SH-SY5Y (cell line): ENCODE measurements around the gene FAM168A.

ENCODE experiments used
- GATA2 ChIP-seq: IDR thresholded peaks from 2 replicates; pipeline ENCODE4 v1.6.1; 2011; ENCODE audit warnings: mild to moderate bottlenecking, low read depth, low read length
- GATA3 ChIP-seq: IDR thresholded peaks from 2 replicates; pipeline ENCODE4 v1.6.1; 2011; ENCODE audit warnings: low read depth, mild to moderate bottlenecking, low read length, moderate library complexity

Gene FAM168A

GRCh38 chr11:73464347-73464746 lies 133.6 kb downstream of the FAM168A start:
- no peak for TF ChIP-seq GATA2
- TF ChIP-seq GATA3 = no peak

GRCh38 chr11:73463359-73463758 lies 134.6 kb downstream of the FAM168A start:
- no peak for TF ChIP-seq GATA2
- TF ChIP-seq GATA3 = no peak

GRCh38 chr11:73461964-73462363 lies 135.9 kb downstream of the FAM168A start:
- no peak for TF ChIP-seq GATA2
- TF ChIP-seq GATA3 = no peak

- no peak for TF ChIP-seq GATA2
- TF ChIP-seq GATA3 = no peak
These were observed 136.5 kb downstream of the FAM168A start for GRCh38 chr11:73461335-73461840.

- no peak for TF ChIP-seq GATA2
- no peak for TF ChIP-seq GATA3
These were observed 139.7 kb downstream of the FAM168A start for GRCh38 chr11:73458201-73458600.

GRCh38 chr11:73454987-73455386 lies 142.9 kb downstream of the FAM168A start:
- no peak for TF ChIP-seq GATA3
- no peak for TF ChIP-seq GATA2

- no peak for TF ChIP-seq GATA3
- TF ChIP-seq GATA2 = no peak
These were observed 144.3 kb downstream of the FAM168A start for GRCh38 chr11:73453562-73453961.

- no peak for TF ChIP-seq GATA2
- TF ChIP-seq GATA3 = no peak
These were observed 145.2 kb downstream of the FAM168A start for GRCh38 chr11:73452726-73453125.

- TF ChIP-seq GATA3 (no peak), GATA2 (no peak)
These were observed 146.0 kb downstream of the FAM168A start for GRCh38 chr11:73451896-73452295.

GRCh38 chr11:73446766-73447165 lies 151.1 kb downstream of the FAM168A start:
- TF ChIP-seq GATA2 (no peak), GATA3 (no peak)

- TF ChIP-seq GATA3 (no peak), GATA2 (no peak)
These were observed 151.9 kb downstream of the FAM168A start for GRCh38 chr11:73445980-73446379.

GRCh38 chr11:73439002-73439843 lies 158.7 kb downstream of the FAM168A start:
- TF ChIP-seq GATA2 (0 out of 2 replicates have a peak, but pooled peaks have one; percentile 3), GATA3 (no peak)

GRCh38 chr11:73431396-73431795 lies 166.5 kb downstream of the FAM168A start:
- TF ChIP-seq GATA2 (no peak), GATA3 (no peak)

GRCh38 chr11:73430326-73430725 lies 167.6 kb downstream of the FAM168A start:
- no peak for TF ChIP-seq GATA3
- no peak for TF ChIP-seq GATA2

GRCh38 chr11:73429121-73429750 lies 168.7 kb downstream of the FAM168A start:
- no peak for TF ChIP-seq GATA3
- TF ChIP-seq GATA2 = no peak

GRCh38 chr11:73428699-73429098 lies 169.2 kb downstream of the FAM168A start:
- TF ChIP-seq GATA3 (no peak), GATA2 (no peak)
